Neuronal stem cell (in vitro differentiated cells): Measurements from ENCODE around the gene SOCS2.

ENCODE experiments used
- DNase-seq: peaks from one replicate; pipeline ENCODE4 v3.0.0-alpha.2; 2013; ENCODE audit warnings: low spot score
- H2AFZ ChIP-seq: one replicate; pipeline ENCODE4 v1.6.1; 2013; ENCODE audit warnings: mild to moderate bottlenecking, low read length, inconsistent platforms
- H2AK5ac ChIP-seq: 2 replicates; pipeline ENCODE4 v1.6.1; 2013; ENCODE audit warnings: low read depth, mild to moderate bottlenecking, inconsistent platforms, low read length, moderate library complexity, mixed read lengths
- H2BK120ac ChIP-seq: 2 replicates; pipeline ENCODE4 v1.6.1; 2013; ENCODE audit warnings: low read depth, mild to moderate bottlenecking, inconsistent platforms, low read length, moderate library complexity, mixed read lengths
- H2BK12ac ChIP-seq: one replicate; pipeline ENCODE4 v1.6.1; 2013; ENCODE audit warnings: low read length, inconsistent platforms
- H2BK15ac ChIP-seq: 2 replicates; pipeline ENCODE4 v1.6.1; 2013; ENCODE audit warnings: mild to moderate bottlenecking, low read length, inconsistent platforms, mixed read lengths
- H2BK5ac ChIP-seq: one replicate; pipeline ENCODE4 v1.6.1; 2013; ENCODE audit warnings: inconsistent platforms, mild to moderate bottlenecking, low read length, moderate library complexity
- H3K14ac ChIP-seq: one replicate; pipeline ENCODE4 v1.6.1; 2013; ENCODE audit warnings: low read length, inconsistent platforms
- H3K18ac ChIP-seq: 2 replicates; pipeline ENCODE4 v1.6.1; 2013; ENCODE audit warnings: low read length, inconsistent platforms
- H3K23ac ChIP-seq: 2 replicates; pipeline ENCODE4 v1.6.1; 2013; ENCODE audit warnings: low read depth, mild to moderate bottlenecking, mixed read lengths, low read length, inconsistent platforms; ENCODE audit not compliant: poor library complexity
- H3K27ac ChIP-seq: replicated peaks from 3 replicates; pipeline ENCODE4 v1.5.1; 2013; ENCODE audit warnings: low read length, inconsistent platforms
- H3K27me3 ChIP-seq, 3 experiments: 2 replicates each; pipeline ENCODE4 v1.6.1; 2013; ENCODE audit warnings: low read length in 3 of 3, mild to moderate bottlenecking in 2 of 3, inconsistent platforms in 1 of 3, low read depth in 1 of 3, mixed read lengths in 1 of 3, moderate library complexity in 1 of 3; ENCODE audit not compliant: control insufficient read depth in 3 of 3, insufficient read depth in 3 of 3
- H3K36me3 ChIP-seq, 2 donors: replicated peaks in 1 of 2; 2 replicates each; pipeline ENCODE4 v1.6.1; 2013; ENCODE audit warnings: low read length in 2 of 2; ENCODE audit not compliant: control insufficient read depth in 2 of 2, insufficient read depth in 2 of 2
- H3K4ac ChIP-seq: 2 replicates; pipeline ENCODE4 v1.6.1; 2013; ENCODE audit warnings: inconsistent platforms, mild to moderate bottlenecking, low read length, moderate library complexity
- H3K4me1 ChIP-seq, 2 donors: 1 replicate in 1 of 2; 2 replicates in 1 of 2; pipeline ENCODE4 v1.6.1; 2013; ENCODE audit warnings: low read length in 2 of 2, low read depth in 1 of 2; ENCODE audit not compliant: control insufficient read depth in 2 of 2, insufficient read depth in 1 of 2
- H3K4me2 ChIP-seq: one replicate; pipeline ENCODE4 v1.6.1; 2013; ENCODE audit warnings: mild to moderate bottlenecking, low read length, inconsistent platforms; ENCODE audit not compliant: insufficient read depth, poor library complexity, severe bottlenecking
- H3K4me3 ChIP-seq, 2 donors: 2 replicates each; pipeline ENCODE4 v1.5.1; 2013; ENCODE audit warnings: low read length in 2 of 2, mild to moderate bottlenecking in 2 of 2, inconsistent platforms in 1 of 2, moderate library complexity in 1 of 2
- H3K79me1 ChIP-seq: one replicate; pipeline ENCODE4 v1.6.1; 2013; ENCODE audit warnings: low read depth, mild to moderate bottlenecking, inconsistent platforms, low read length, moderate library complexity
- H3K9ac ChIP-seq: one replicate; pipeline ENCODE4 v1.6.1; 2013; ENCODE audit warnings: mild to moderate bottlenecking, low read depth, low read length, inconsistent platforms; ENCODE audit not compliant: poor library complexity
- H3K9me3 ChIP-seq, 2 donors: replicated peaks in 1 of 2; 2 replicates each; pipeline versions ENCODE3 to v1.6.1; 2013; ENCODE audit warnings: low read length in 2 of 2, mild to moderate bottlenecking in 2 of 2, inconsistent platforms in 1 of 2, low read depth in 1 of 2, mixed read lengths in 1 of 2, moderate library complexity in 1 of 2; ENCODE audit not compliant: control insufficient read depth in 2 of 2, insufficient read depth in 1 of 2
- H4K8ac ChIP-seq: one replicate; pipeline ENCODE4 v1.6.1; 2013; ENCODE audit warnings: low read depth, mild to moderate bottlenecking, inconsistent platforms, low read length, moderate library complexity
- H4K91ac ChIP-seq: one replicate; pipeline ENCODE4 v1.6.1; 2013; ENCODE audit warnings: low read length, low read depth, mild to moderate bottlenecking, inconsistent platforms; ENCODE audit not compliant: poor library complexity
- WGBS, 2 donors: extraction: QIAGEN DNeasy Blood & Tissue Kit; methylation state at CpG; one replicate each; pipeline ENCODE4 v1.1.7; 2013; ENCODE audit warnings: missing lambda C conversion rate in 2 of 2, mixed read lengths in 1 of 2; ENCODE audit not compliant: insufficient read length in 2 of 2, insufficient replicate concordance in 1 of 2; ENCODE audit errors: extremely low coverage in 2 of 2; 5-methylcytosine and 5-hydroxymethylcytosine counted together

Gene SOCS2

DNA sequence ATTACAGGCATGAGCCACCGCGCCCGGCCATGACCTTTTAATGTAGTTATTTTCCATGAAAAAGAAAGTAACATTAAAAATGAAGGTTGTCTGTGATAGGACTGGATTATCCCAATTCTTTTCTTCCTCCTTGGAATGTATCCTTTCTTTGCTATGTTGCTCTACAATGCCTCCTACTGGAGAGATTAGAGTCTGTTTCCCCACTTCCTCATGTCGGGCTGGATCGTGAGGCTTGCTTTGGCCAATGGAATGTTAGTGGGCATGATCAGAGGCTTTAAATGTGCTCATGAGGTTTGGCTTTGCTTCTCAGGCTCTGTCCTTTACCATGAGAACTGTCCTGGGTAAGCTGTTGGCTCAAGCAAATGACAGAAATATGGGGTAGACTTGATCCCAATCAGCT, 34.7 kb upstream of the SOCS2 start:
- H3K9me3 ChIP-seq: peaks cover 0 to 3% of the 10 kb centered on the region in 2 donors
- H3K4me2 ChIP-seq: no peak overlapping the region
- H3K23ac ChIP-seq: no peak overlapping the region
- WGBS, 2 donors: no CpG with 5 or more reads among the region's 5 CpGs
- no peak overlapping the region for H2AFZ ChIP-seq
- H2BK120ac ChIP-seq: no peak overlapping the region
- H3K4me3 ChIP-seq: no peak overlapping the region
- no peaks in the 10 kb centered on the region for H3K27me3 ChIP-seq
- H3K4ac ChIP-seq: no peak overlapping the region
- H3K79me1 ChIP-seq: no peaks in the 10 kb centered on the region
- DNase-seq: no peak
- H3K36me3 ChIP-seq: peaks cover 0 to 3% of the 10 kb centered on the region in 2 donors
- no peak overlapping the region for H3K18ac ChIP-seq
- no peak overlapping the region for H2BK5ac ChIP-seq
- no peak overlapping the region for H2BK15ac ChIP-seq
- no peak overlapping the region for H2BK12ac ChIP-seq
- no peak overlapping the region for H3K9ac ChIP-seq
- no peak overlapping the region for H4K8ac ChIP-seq
- H3K14ac ChIP-seq: no peak overlapping the region
- H3K27ac ChIP-seq: no peak overlapping the region
- no peak overlapping the region for H4K91ac ChIP-seq
- no peak overlapping the region for H2AK5ac ChIP-seq
- peaks cover 0 to 9% of the 10 kb centered on the region in 2 donors for H3K4me1 ChIP-seq

DNA sequence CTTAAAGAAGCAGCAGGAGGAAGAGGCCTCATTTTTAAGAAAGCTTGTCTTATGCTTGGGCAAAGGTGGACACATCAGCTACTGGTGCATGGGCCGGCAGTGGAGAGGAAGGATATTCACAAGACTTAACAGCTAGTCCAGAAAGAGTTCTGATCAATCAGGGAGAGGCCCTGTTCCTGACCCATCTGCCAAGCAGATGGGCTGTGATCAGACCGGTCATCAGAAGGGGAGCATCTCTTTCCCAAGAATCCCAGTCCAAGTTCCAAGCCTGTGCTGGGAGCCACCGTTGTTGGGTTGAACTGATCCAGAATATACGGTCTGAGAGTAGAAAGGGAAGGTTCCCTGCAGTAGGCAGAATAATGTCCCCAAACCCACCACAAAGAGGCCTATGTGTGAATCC, 32.7 kb upstream of the SOCS2 start:
- no peak overlapping the region for H3K9ac ChIP-seq
- H3K27ac ChIP-seq: no peak overlapping the region
- no peak overlapping the region for H3K4me3 ChIP-seq
- no peak overlapping the region for H3K4me2 ChIP-seq
- peaks cover 0 to 3% of the 10 kb centered on the region in 2 donors for H3K9me3 ChIP-seq
- no peak overlapping the region for H2BK12ac ChIP-seq
- no peak overlapping the region for H2BK15ac ChIP-seq
- H2AFZ ChIP-seq: no peak overlapping the region
- no peak overlapping the region for H2BK120ac ChIP-seq
- DNase-seq: no peak
- H4K8ac ChIP-seq: no peak overlapping the region
- H3K27me3 ChIP-seq: no peaks in the 10 kb centered on the region
- H3K14ac ChIP-seq: no peak overlapping the region
- WGBS, 2 donors: no CpG with 5 or more reads among the region's 4 CpGs
- H3K18ac ChIP-seq: no peak overlapping the region
- H3K23ac ChIP-seq: no peak overlapping the region
- no peaks in the 10 kb centered on the region for H3K79me1 ChIP-seq
- H3K4ac ChIP-seq: no peak overlapping the region
- H4K91ac ChIP-seq: no peak overlapping the region
- H3K4me1 ChIP-seq: peaks cover 0 to 9% of the 10 kb centered on the region in 2 donors
- H3K36me3 ChIP-seq: peaks cover 0 to 12% of the 10 kb centered on the region in 2 donors
- no peak overlapping the region for H2BK5ac ChIP-seq
- no peak overlapping the region for H2AK5ac ChIP-seq

DNA sequence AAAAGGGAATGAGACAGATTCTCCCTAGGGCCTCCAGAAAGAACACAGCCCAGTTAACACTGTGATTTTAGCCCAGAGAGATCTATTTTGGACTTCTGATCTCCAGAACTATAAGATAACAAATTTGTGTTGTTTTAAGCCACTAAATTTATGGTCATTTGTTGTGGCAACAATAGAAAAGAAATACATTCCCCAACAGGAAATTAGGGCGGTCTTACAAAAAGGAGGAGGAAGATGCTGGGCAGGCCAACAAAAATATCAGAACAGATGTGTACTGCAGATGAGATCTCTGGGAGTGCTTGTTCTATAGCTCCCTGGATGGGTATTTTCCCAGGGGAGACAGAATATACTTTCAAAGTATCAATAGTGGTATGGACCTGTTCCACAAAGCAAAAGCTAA, 32.0 kb upstream of the SOCS2 start:
- H2AK5ac ChIP-seq: no peak overlapping the region
- WGBS, 2 donors: no CpG with 5 or more reads among the region's 1 CpG
- H3K4me2 ChIP-seq: no peak overlapping the region

DNA sequence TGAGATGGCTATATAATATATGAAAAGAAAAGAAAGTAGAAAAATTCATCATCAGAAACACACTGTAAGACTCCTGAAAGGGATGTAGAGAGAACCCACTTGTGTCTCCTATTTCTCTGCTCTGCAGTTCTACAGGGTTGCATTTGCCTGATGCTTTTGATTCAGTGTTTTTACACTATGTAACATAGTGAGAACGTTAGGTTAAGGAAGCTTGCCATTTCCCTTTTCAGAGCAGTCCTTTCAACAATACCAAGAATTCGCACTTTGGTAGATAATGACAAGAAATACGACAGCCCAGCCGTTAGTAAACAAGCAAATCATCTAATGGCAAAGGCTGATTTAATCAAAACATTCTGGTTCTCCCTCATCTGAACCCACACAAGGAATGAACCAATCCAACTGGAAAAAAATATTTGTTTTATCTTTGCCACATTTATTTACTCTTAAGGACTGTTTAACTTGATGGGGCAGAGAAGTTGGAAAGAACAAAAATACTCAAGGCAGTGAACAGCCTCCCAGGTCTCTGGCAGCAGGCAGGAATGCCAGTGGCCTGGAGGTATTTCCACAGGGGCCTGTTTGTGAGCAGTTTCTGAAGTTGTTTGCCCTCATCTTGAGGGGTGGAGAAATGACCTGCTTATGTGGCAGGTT, 30.8 kb upstream of the SOCS2 start:
- WGBS, 2 donors: no CpG with 5 or more reads among the region's 4 CpGs
- Histone ChIP-seq H2AK5ac (no peak overlapping the region), H3K4me3 (no peak overlapping the region)

More for the DNA sequence above, 32.0 kb upstream of the SOCS2 start:
- Histone ChIP-seq H4K91ac (no peak overlapping the region), H3K9ac (no peak overlapping the region), H3K23ac (no peak overlapping the region), H3K18ac (no peak overlapping the region), H3K14ac (no peak overlapping the region), H3K79me1 (no peaks in the 10 kb centered on the region), H3K36me3 (peaks cover 0 to 16% of the 10 kb centered on the region in 2 donors), H2BK5ac (no peak overlapping the region), H3K27me3 (no peaks in the 10 kb centered on the region), H3K4me3 (no peak overlapping the region), H2BK120ac (no peak overlapping the region), H4K8ac (no peak overlapping the region), H2BK15ac (no peak overlapping the region), H3K4me1 (peaks cover 0 to 9% of the 10 kb centered on the region in 2 donors), H3K9me3 (peaks cover 0 to 3% of the 10 kb centered on the region in 2 donors), H2BK12ac (no peak overlapping the region), H3K27ac (no peak overlapping the region), H2AFZ (no peak overlapping the region), H3K4ac (no peak overlapping the region)
- DNase-seq: no peak

More for the DNA sequence above, 30.8 kb upstream of the SOCS2 start:
- H4K8ac ChIP-seq: no peak overlapping the region
- H3K23ac ChIP-seq: no peak overlapping the region
- no peak overlapping the region for H3K14ac ChIP-seq
- H2BK12ac ChIP-seq: no peak overlapping the region
- no peak overlapping the region for H3K9ac ChIP-seq
- no peak overlapping the region for H2AFZ ChIP-seq
- H3K4me1 ChIP-seq: peaks cover 0 to 4% of the 10 kb centered on the region in 2 donors
- no peak overlapping the region for H4K91ac ChIP-seq
- no peak overlapping the region for H2BK5ac ChIP-seq
- no peak overlapping the region for H3K4me2 ChIP-seq
- no peak overlapping the region for H2BK120ac ChIP-seq
- H3K79me1 ChIP-seq: no peaks in the 10 kb centered on the region
- H3K9me3 ChIP-seq: peaks cover 0 to 3% of the 10 kb centered on the region in 2 donors
- no peak overlapping the region for H3K18ac ChIP-seq
- no peak overlapping the region for H2BK15ac ChIP-seq
- DNase-seq: no peak
- H3K27me3 ChIP-seq: no peaks in the 10 kb centered on the region
- H3K4ac ChIP-seq: no peak overlapping the region
- H3K27ac ChIP-seq: no peak overlapping the region
- H3K36me3 ChIP-seq: peaks cover 0 to 16% of the 10 kb centered on the region in 2 donors
